HepG2 (cell line): Measurements from ENCODE around the gene IQCM. TPM values are rescaled to one million over a fixed set of nuclear protein-coding genes. Genes with fewer than 3 reads are reported as not detected.

Experiments
- ATAC-seq: fragments of 200-7000 bp; cut with Tn5 transposase; 3 replicates; pipeline ENCODE4 v1.9.1; 2020; ENCODE audit warnings: mild to moderate bottlenecking, moderate library complexity
- BruUV-seq: library from RNA; stranded (reverse); fragments of 400-500 nt; replicated peaks from 2 replicates; lab custom pipeline; 2021; lab: Mats Ljungman, UMichigan
- CTCF ChIA-PET: fragments of 300-600 bp; formaldehyde crosslinking; extraction: SDS; loops from one replicate; lab custom pipeline; 2021; ENCODE audit warnings: low total read pairs, inconsistent platforms, low intra/inter-chr PET ratio; lab: Yijun Ruan, JAX
- POLR2A ChIA-PET: fragments of 350-600 bp; sonication (Branson Sonifier 250); formaldehyde crosslinking; loops from one replicate; lab custom pipeline; 2020; ENCODE audit warnings: antibody characterized with exemption, inconsistent platforms; lab: Yijun Ruan, JAX
- DNase-seq: peaks from one replicate; pipeline ENCODE4 v3.0.0-alpha.2; 2015; ENCODE audit warnings: low spot score
- FAIRE-seq: peaks from 3 replicates; lab custom pipeline; 2011; peaks lifted over from hg19 to GRCh38; lab: Jason Lieb, UNC
- H2AFZ ChIP-seq: one replicate; pipeline ENCODE4 v1.6.1; 2011; ENCODE audit warnings: low read length, inconsistent platforms
- H3K27ac ChIP-seq: fragments of 300-600 bp; 3 replicates; pipeline ENCODE4 v1.8.0; 2011; ENCODE audit warnings: mixed run types, mild to moderate bottlenecking, mixed read lengths, low read length, inconsistent platforms; ENCODE audit not compliant: insufficient read depth; ENCODE audit errors: extremely low read length
- H3K27me3 ChIP-seq, 2 experiments: fragments of 200-600 bp in 1 of 2; 2 replicates in 1 of 2; 3 replicates in 1 of 2; pipeline versions ENCODE4 v1.6.0 to v1.8.0; 2011; ENCODE audit warnings: low read length in 2 of 2, mild to moderate bottlenecking in 2 of 2, moderate library complexity in 2 of 2, inconsistent platforms in 1 of 2; ENCODE audit not compliant: insufficient read depth in 2 of 2, control insufficient read depth in 1 of 2
- H3K36me3 ChIP-seq, 2 experiments: fragments of 200-600 bp in 1 of 2; replicated peaks in 1 of 2; 2 replicates in 1 of 2; 3 replicates in 1 of 2; pipeline versions ENCODE4 v1.5.1 to v1.8.0; 2011; ENCODE audit warnings: low read length in 2 of 2, inconsistent platforms in 1 of 2; ENCODE audit not compliant: insufficient read depth in 2 of 2, control insufficient read depth in 1 of 2
- H3K4me1 ChIP-seq: 2 replicates; pipeline ENCODE4 v1.5.1; 2012; ENCODE audit warnings: low read length, inconsistent platforms; ENCODE audit not compliant: insufficient read depth
- H3K4me2 ChIP-seq: 2 replicates; pipeline ENCODE4 v1.6.0; 2011; ENCODE audit warnings: low read depth, low read length, inconsistent platforms
- H3K4me3 ChIP-seq, 3 experiments: fragments of 200-600 bp in 1 of 3; sonication (generic), shearing (Covaris generic) in 1 of 3; replicated peaks in 1 of 3; 2 replicates each; pipeline ENCODE4 v1.5.1; 2011 to 2016; ENCODE audit warnings: low read length in 3 of 3, inconsistent platforms in 2 of 3, low read depth in 2 of 3, mild to moderate bottlenecking in 2 of 3, control low read depth in 1 of 3, mixed read lengths in 1 of 3; ENCODE audit not compliant: insufficient read depth in 1 of 3
- H3K79me2 ChIP-seq: one replicate; pipeline ENCODE4 v1.6.1; 2011; ENCODE audit warnings: low read length, inconsistent platforms; ENCODE audit not compliant: insufficient read depth
- H3K9ac ChIP-seq: 2 replicates; pipeline ENCODE4 v1.6.0; 2011; ENCODE audit warnings: mild to moderate bottlenecking, low read depth, low read length, inconsistent platforms; ENCODE audit not compliant: insufficient read depth
- H3K9me3 ChIP-seq: 2 replicates; pipeline ENCODE4 v1.5.1; 2012; ENCODE audit warnings: mild to moderate bottlenecking, low read length
- H4K20me1 ChIP-seq: 2 replicates; pipeline ENCODE4 v1.6.0; 2011; ENCODE audit warnings: inconsistent platforms, mild to moderate bottlenecking, low read length, moderate library complexity; ENCODE audit not compliant: insufficient read depth
- FOXC1 ChIP-seq: sonication (generic); formaldehyde crosslinking; IDR thresholded peaks from 2 replicates; pipeline ENCODE4 v1.8.0; 2022; ENCODE audit warnings: mild to moderate bottlenecking, missing genetic modification reagents, borderline replicate concordance
- HNRNPH1 ChIP-seq: fragments of 200-400 bp; formaldehyde crosslinking; optimal IDR thresholded peaks from 2 replicates; pipeline ENCODE3; 2017; ENCODE audit warnings: mild to moderate bottlenecking, low read depth, low read length
- JARID2 ChIP-seq: sonication (generic); formaldehyde crosslinking; IDR thresholded peaks from 2 replicates; pipeline ENCODE4 v1.8.1; 2023; ENCODE audit warnings: missing genetic modification reagents, inconsistent platforms; ENCODE audit not compliant: insufficient replicate concordance
- MLXIP ChIP-seq: sonication (generic); formaldehyde crosslinking; IDR thresholded peaks from 2 replicates; pipeline ENCODE4 v1.9.0; 2021; ENCODE audit warnings: missing genetic modification reagents, borderline replicate concordance
- MYPOP ChIP-seq: sonication (generic); formaldehyde crosslinking; IDR thresholded peaks from 2 replicates; pipeline ENCODE4 v1.8.1; 2023; ENCODE audit warnings: mild to moderate bottlenecking, moderate library complexity, missing genetic modification reagents
- SNAI1 ChIP-seq: sonication (generic); formaldehyde crosslinking; IDR thresholded peaks from 2 replicates; pipeline ENCODE4 v1.5.0; 2020; ENCODE audit warnings: mild to moderate bottlenecking, missing genetic modification reagents, borderline replicate concordance
- ZBTB43 ChIP-seq: sonication (generic); formaldehyde crosslinking; conservative IDR thresholded peaks from 2 replicates; pipeline ENCODE4 v1.4.0; 2020; ENCODE audit warnings: missing genetic modification reagents
- ZBTB44 ChIP-seq: sonication (generic); formaldehyde crosslinking; IDR thresholded peaks from 2 replicates; pipeline ENCODE4 v1.4.0; 2020; ENCODE audit warnings: missing genetic modification reagents
- ZNF512 ChIP-seq: sonication (generic); formaldehyde crosslinking; IDR thresholded peaks from 2 replicates; pipeline ENCODE4 v1.4.0; 2020; ENCODE audit warnings: mild to moderate bottlenecking, missing genetic modification reagents
- ZNF567 ChIP-seq: sonication (generic); formaldehyde crosslinking; IDR thresholded peaks from 2 replicates; pipeline ENCODE4 v1.8.1; 2023; ENCODE audit warnings: mild to moderate bottlenecking, missing genetic modification reagents, borderline replicate concordance
- ZNF772 ChIP-seq: sonication (generic); formaldehyde crosslinking; IDR thresholded peaks from 2 replicates; pipeline ENCODE4 v1.5.0; 2020; ENCODE audit warnings: mild to moderate bottlenecking, missing genetic modification reagents
- ZSCAN21 ChIP-seq: sonication (generic); formaldehyde crosslinking; IDR thresholded peaks from 2 replicates; pipeline ENCODE4 v1.8.0; 2022; ENCODE audit warnings: mild to moderate bottlenecking, missing genetic modification reagents, moderate library complexity, borderline replicate concordance
- WGBS: methylation state at CpG from one replicate; pipeline ENCODE4 v1.1.6; 2017; ENCODE audit warnings: low lambda C conversion rate; 5-methylcytosine and 5-hydroxymethylcytosine counted together
- in situ Hi-C: cut with HindIII; loops from 2 replicates; pipeline ENCODE4 v1.10.0; 2017; ENCODE audit warnings: low pct_unique_long_range_greater_than_20kb; ENCODE audit not compliant: extremely low pct_ligation_motif_present
- intact Hi-C: fragments of 100-400 bp; cut with micrococcal nuclease; formaldehyde crosslinking; loops from one replicate; pipeline ENCODE4 v1.10.0; 2022; ENCODE audit not compliant: unreplicated experiment
- polyA plus RNA-seq, 8 experiments: library from polyadenylated mRNA; depleted of rRNA in 3 of 8; stranded (reverse) in 7 of 8; unstranded in 1 of 8; fragments of >200 nt; fragmentation: Illumina TruSeq in 4 of 8; extraction: Trizol in 4 of 8; gene quantifications; 2 replicates each; pipeline versions ENCODE4 v1.2.1 to v1.2.3, GENCODE V29; 2011 to 2016; ENCODE audit warnings: low read depth in 4 of 8, missing spikeins in 1 of 8, mixed read lengths in 1 of 8; ENCODE audit not compliant: insufficient read depth in 1 of 8
- total RNA-seq, 5 experiments: library from RNA; depleted of rRNA; stranded (reverse); fragments of >200 nt; fragmentation: Illumina TruSeq; extraction: Trizol; gene quantifications; 2 replicates each; pipeline ENCODE4 v1.2.3, GENCODE V29; 2016; ENCODE audit warnings: low read depth in 1 of 5
- TF ChIP-seq, protein P1 (sequence below): sonication (generic); formaldehyde crosslinking; IDR thresholded peaks from 2 replicates; pipeline ENCODE4 v1.5.0; 2020; ENCODE audit warnings: mild to moderate bottlenecking, missing genetic modification reagents

Gene IQCM
- total and polyA plus RNA-seq, 2 of the 13 experiments (the other 11 are each of a cell fraction or from before 2014, with no cell fraction given) = not detected

DNA sequence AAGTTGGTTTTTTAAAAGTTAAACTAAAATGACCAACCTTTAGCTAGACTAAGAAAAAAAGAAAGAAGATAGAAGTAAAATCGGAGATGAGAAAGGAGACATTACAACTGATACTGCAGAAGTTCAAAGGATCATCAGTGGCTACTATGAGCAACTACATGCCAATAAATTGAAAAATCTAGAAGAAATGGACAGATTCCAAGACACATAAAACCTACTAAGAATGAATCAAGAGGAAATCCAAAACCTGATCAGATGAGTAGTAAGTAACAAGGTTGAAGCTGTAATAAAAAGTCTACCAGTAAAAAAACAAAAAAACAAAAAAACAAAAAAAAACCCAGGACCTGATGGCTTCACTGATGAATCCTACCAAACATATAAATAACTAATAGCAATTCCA lies 16.1 kb downstream of the IQCM start:
- no peak for FAIRE-seq
- TF ChIP-seq ZSCAN21 (CRISPR knock-in tag) (no peak), ZNF772 (CRISPR knock-in tag) (no peak), ZNF512 (CRISPR knock-in tag) (no peak), HNRNPH1 (no peak), FOXC1 (CRISPR knock-in tag) (no peak), JARID2 (no peak), SNAI1 (no peak), ZBTB44 (CRISPR knock-in tag) (no peak), MLXIP (CRISPR knock-in tag) (no peak), MYPOP (no peak), ZNF567 (CRISPR knock-in tag) (no peak), ZBTB43 (no peak)
- TF ChIP-seq, protein P1, sequence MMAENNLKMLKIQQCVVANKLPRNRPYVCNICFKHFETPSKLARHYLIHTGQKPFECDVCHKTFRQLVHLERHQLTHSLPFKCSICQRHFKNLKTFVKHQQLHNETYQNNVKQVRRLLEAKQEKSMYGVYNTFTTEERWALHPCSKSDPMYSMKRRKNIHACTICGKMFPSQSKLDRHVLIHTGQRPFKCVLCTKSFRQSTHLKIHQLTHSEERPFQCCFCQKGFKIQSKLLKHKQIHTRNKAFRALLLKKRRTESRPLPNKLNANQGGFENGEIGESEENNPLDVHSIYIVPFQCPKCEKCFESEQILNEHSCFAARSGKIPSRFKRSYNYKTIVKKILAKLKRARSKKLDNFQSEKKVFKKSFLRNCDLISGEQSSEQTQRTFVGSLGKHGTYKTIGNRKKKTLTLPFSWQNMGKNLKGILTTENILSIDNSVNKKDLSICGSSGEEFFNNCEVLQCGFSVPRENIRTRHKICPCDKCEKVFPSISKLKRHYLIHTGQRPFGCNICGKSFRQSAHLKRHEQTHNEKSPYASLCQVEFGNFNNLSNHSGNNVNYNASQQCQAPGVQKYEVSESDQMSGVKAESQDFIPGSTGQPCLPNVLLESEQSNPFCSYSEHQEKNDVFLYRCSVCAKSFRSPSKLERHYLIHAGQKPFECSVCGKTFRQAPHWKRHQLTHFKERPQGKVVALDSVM (CRISPR knock-in tag) = no peak

More for the DNA sequence above, 16.1 kb downstream of the IQCM start:
- in situ Hi-C loops = no loop called here
- no peaks in the 10 kb centered on the region for H3K4me1 ChIP-seq
- H3K4me3 ChIP-seq = no peak overlapping the region
- no peak overlapping the region for H3K9ac ChIP-seq
- no peaks in the 10 kb centered on the region for H3K9me3 ChIP-seq
- intact Hi-C loops = no loop called here
- ATAC-seq (no peak), DNase-seq (no peak)
- no peaks in the 10 kb centered on the region for H3K27me3 ChIP-seq
- CTCF ChIA-PET = no interaction called here
- 0% methylated on average over 1 of the region's 1 CpG for WGBS
- no peaks in the 10 kb centered on the region for H3K79me2 ChIP-seq
- H3K27ac ChIP-seq = no peak overlapping the region
- no TSS peak for BruUV-seq
- H2AFZ ChIP-seq = no peak overlapping the region
- POLR2A ChIA-PET = no interaction called here
- no peaks in the 10 kb centered on the region for H3K36me3 ChIP-seq
- H4K20me1 ChIP-seq = no peaks in the 10 kb centered on the region
- no peak overlapping the region for H3K4me2 ChIP-seq
